ENCODE measurements around the gene DOCK6. TPM values are rescaled to one million over a fixed set of nuclear protein-coding genes. Genes with fewer than 3 reads are reported as not detected.

Gene DOCK6
- total RNA-seq, 1 experiment from 2014 or later = 57.9 TPM

DNA sequence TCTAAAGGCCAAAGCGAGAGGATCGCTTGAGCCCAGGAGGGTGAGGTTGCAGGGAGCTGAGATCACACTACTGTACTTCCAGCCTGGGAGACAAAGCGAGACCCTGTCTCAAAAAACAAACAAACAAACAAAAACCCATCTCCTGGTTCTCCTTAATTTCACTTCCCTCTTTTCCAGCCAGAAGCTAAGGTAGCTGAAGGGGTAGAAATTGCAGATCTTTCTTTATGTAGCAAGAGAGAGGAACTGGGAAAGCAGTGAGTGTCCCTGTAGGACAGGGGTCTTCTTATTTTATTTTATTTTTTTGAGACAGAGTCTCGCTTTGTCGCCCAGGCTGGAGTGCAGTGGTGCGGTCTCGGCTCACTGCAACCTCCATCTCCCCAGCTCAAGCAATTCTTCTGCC is 29.1 kb upstream of the DOCK6 start:
- H3K9ac ChIP-seq (ENCODE audit: extremely low read depth, insufficient read length, low read length) = no peak overlapping the region
- no peaks in the 10 kb centered on the region for H3K9me3 ChIP-seq (ENCODE audit: control insufficient read depth, low read depth, low read length)
- H3K14ac ChIP-seq (ENCODE audit: insufficient read depth, low read length) = no peak overlapping the region
- no peak overlapping the region for H4K8ac ChIP-seq (replicated peaks; ENCODE audit: insufficient read length, low read depth, low read length)
- no peak overlapping the region for H2BK5ac ChIP-seq (ENCODE audit: insufficient read length, low read length)
- Mint-ChIP-seq H3K4me1 (peaks cover 3 to 12% of the 10 kb centered on the region in 2 experiments), H3K36me3 (ENCODE audit: insufficient read depth in 1 of 3, low read depth in 3 of 3) (no peaks in the 10 kb centered on the region; a peak in 2 of 7 replicates), H3K9me3 (no peaks in the 10 kb centered on the region), H3K4me3 (no peak overlapping the region), H3K27ac (no peak overlapping the region), H3K27me3 (ENCODE audit: low read depth) (no peaks in the 10 kb centered on the region; the same call in 1 of the 2 replicates)
- H3K27me3 ChIP-seq (ENCODE audit: insufficient read depth, low read length) = no peaks in the 10 kb centered on the region
- no peak overlapping the region for H3K4ac ChIP-seq (ENCODE audit: low read depth, low read length)
- DNase-seq = no peak
- no peak overlapping the region for H2BK120ac ChIP-seq (ENCODE audit: low read depth, low read length, poor library complexity, severe bottlenecking)
- no peak overlapping the region for H3K23ac ChIP-seq (ENCODE audit: insufficient read length, low read depth, low read length)
- H2BK20ac ChIP-seq (ENCODE audit: low read depth, low read length, poor library complexity, severe bottlenecking) = no peak overlapping the region
- H4K91ac ChIP-seq (ENCODE audit: insufficient read length, low read depth, low read length) = no peak overlapping the region
- H2BK12ac ChIP-seq (ENCODE audit: insufficient read length, low read depth, low read length) = no peak overlapping the region
- no peak overlapping the region for H4K5ac ChIP-seq (ENCODE audit: insufficient read length, low read depth, low read length)
- H2AFZ ChIP-seq (ENCODE audit: low read length) = no peak overlapping the region
- H3K4me2 ChIP-seq (ENCODE audit: insufficient read depth, insufficient read length, low read length) = no peak overlapping the region
- H3K27ac ChIP-seq (ENCODE audit: insufficient read length, low read depth, low read length) = no peak overlapping the region
- H3K79me1 ChIP-seq (ENCODE audit: insufficient read depth, low read depth, low read length, poor library complexity, severe bottlenecking) = no peaks in the 10 kb centered on the region
- H2AK5ac ChIP-seq (ENCODE audit: insufficient read length, low read length) = no peak overlapping the region
- no peak overlapping the region for H3K18ac ChIP-seq (ENCODE audit: insufficient read length, low read depth, low read length)
- H3K79me2 ChIP-seq (ENCODE audit: insufficient read depth, low read length) = no peaks in the 10 kb centered on the region
- no peak overlapping the region for H2BK15ac ChIP-seq (ENCODE audit: low read depth, low read length)
- H3T11ph ChIP-seq (ENCODE audit: low read length) = no peak overlapping the region
- no peaks in the 10 kb centered on the region for H4K20me1 ChIP-seq (ENCODE audit: control insufficient read depth, insufficient read depth, insufficient read length)
- H3K56ac ChIP-seq (ENCODE audit: insufficient read length, low read depth, low read length) = no peak overlapping the region
- TF ChIP-seq, protein P1, sequence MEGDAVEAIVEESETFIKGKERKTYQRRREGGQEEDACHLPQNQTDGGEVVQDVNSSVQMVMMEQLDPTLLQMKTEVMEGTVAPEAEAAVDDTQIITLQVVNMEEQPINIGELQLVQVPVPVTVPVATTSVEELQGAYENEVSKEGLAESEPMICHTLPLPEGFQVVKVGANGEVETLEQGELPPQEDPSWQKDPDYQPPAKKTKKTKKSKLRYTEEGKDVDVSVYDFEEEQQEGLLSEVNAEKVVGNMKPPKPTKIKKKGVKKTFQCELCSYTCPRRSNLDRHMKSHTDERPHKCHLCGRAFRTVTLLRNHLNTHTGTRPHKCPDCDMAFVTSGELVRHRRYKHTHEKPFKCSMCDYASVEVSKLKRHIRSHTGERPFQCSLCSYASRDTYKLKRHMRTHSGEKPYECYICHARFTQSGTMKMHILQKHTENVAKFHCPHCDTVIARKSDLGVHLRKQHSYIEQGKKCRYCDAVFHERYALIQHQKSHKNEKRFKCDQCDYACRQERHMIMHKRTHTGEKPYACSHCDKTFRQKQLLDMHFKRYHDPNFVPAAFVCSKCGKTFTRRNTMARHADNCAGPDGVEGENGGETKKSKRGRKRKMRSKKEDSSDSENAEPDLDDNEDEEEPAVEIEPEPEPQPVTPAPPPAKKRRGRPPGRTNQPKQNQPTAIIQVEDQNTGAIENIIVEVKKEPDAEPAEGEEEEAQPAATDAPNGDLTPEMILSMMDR (conservative IDR thresholded peaks at IDR 0.05) = no peak
- H3K4me1 ChIP-seq (ENCODE audit: insufficient read depth, low read length) = no peaks in the 10 kb centered on the region
- no CpG with 5 or more reads among the region's 7 CpGs for WGBS (ENCODE audit: extremely low coverage, insufficient read length, low lambda C conversion rate)
- H3K23me2 ChIP-seq (ENCODE audit: insufficient read length, low read depth, low read length, poor library complexity, severe bottlenecking) = no peaks in the 10 kb centered on the region

Measured in H9 (cell line).